ENCODE results near the gene ALDH1A3. TPM values are rescaled to one million over a fixed set of nuclear protein-coding genes. Genes with fewer than 3 reads are reported as not detected.

ALDH1A3 gene
- total RNA-seq, 1 experiment from 2014 or later = 248 TPM

- TF ChIP-seq REST (IDR thresholded peaks at IDR 0.05; ENCODE audit: low read depth) (no peak), ZNF274 (IDR thresholded peaks at IDR 0.05; ENCODE audit: low read depth, low read length) (no peak)
Observed at GRCh38 chr15:100832149-100832942, 47.3 kb upstream of the ALDH1A3 start (continued).

GRCh38 chr15:100833417-100834389, 45.9 kb upstream of the ALDH1A3 start:
- Histone ChIP-seq H3K9me2 (ENCODE audit: insufficient read depth) (no peaks in the 10 kb centered on the region), H3K9ac (ENCODE audit: low read length) (no peak overlapping the region), H2AFZ (ENCODE audit: low read depth, low read length, poor library complexity, severe bottlenecking) (no peak overlapping the region), H3K4me3 (replicated peaks in 1 of 2; ENCODE audit: low read depth in 1 of 2, low read length in 2 of 2) (no peak overlapping the region), H3K4me2 (ENCODE audit: low read length) (no peak overlapping the region), H3K27me3 (ENCODE audit: insufficient read depth, low read length) (no peaks in the 10 kb centered on the region), H3K9me3 (ENCODE audit: control insufficient read depth in 1 of 2, insufficient read depth in 1 of 2, low read depth in 1 of 2, low read length in 2 of 2) (no peaks in the 10 kb centered on the region), H4K20me1 (ENCODE audit: insufficient read depth) (no peaks in the 10 kb centered on the region), H3K4me1 (ENCODE audit: control insufficient read depth in 1 of 2, insufficient read depth in 2 of 2, low read length in 2 of 2) (no peaks in the 10 kb centered on the region), H3K27ac (ENCODE audit: low read depth, low read length) (no peak overlapping the region), H3K36me3 (ENCODE audit: control insufficient read depth in 1 of 2, insufficient read depth in 2 of 2, low read length in 2 of 2) (no peaks in the 10 kb centered on the region), H3K79me2 (ENCODE audit: insufficient read depth, low read length) (no peaks in the 10 kb centered on the region)
- BruUV-seq (replicated peaks) = no TSS peak
- RAD21 ChIA-PET (ENCODE audit: low non-redundant PET in 1 of 2, low total read pairs in 2 of 2, uncharacterized antibody in 2 of 2, unreplicated experiment in 2 of 2) = no interaction called here
- DNase-seq (ENCODE audit: low read depth, low spot score) (no peak), ATAC-seq (no peak)
- POLR2A ChIA-PET = no interaction called here
- intact Hi-C loops (cut with micrococcal nuclease) = no loop called here
- CTCF ChIA-PET = no interaction called here
- TF ChIP-seq POLR2A (IDR thresholded peaks at IDR 0.05; ENCODE audit: borderline replicate concordance, extremely low read depth, insufficient read depth, insufficient read length) (no peak), ZBTB33 (IDR thresholded peaks at IDR 0.05; ENCODE audit: extremely low read depth, insufficient replicate concordance, low read length) (no peak), RAD21 (IDR thresholded peaks at IDR 0.05; ENCODE audit: low read depth) (no peak), ZNF274 (IDR thresholded peaks at IDR 0.05; ENCODE audit: low read depth, low read length) (no peak), CEBPB (IDR thresholded peaks at IDR 0.05; ENCODE audit: low read depth) (no peak), SP1 (IDR thresholded peaks at IDR 0.05; ENCODE audit: low read depth) (no peak), FOSL1 (IDR thresholded peaks at IDR 0.05; ENCODE audit: low read depth) (no peak), ELF1 (IDR thresholded peaks at IDR 0.05; ENCODE audit: borderline replicate concordance, low read depth) (no peak), EZH2 (IDR thresholded peaks at IDR 0.05) (no peak), TCF7L2 (IDR thresholded peaks at IDR 0.05; ENCODE audit: borderline replicate concordance, extremely low read depth, insufficient read depth, insufficient read length) (no peak), CBX3 (IDR thresholded peaks at IDR 0.05; ENCODE audit: low read depth) (no peak), REST (IDR thresholded peaks at IDR 0.05; ENCODE audit: low read depth) (no peak)

All from HCT116 (cell line).